Vagina (tissue), 2 donors: ENCODE results near the gene LANCL2.

Experiments
- POLR2AphosphoS5 ChIP-seq, 2 donors: sonication (generic); formaldehyde crosslinking; IDR thresholded peaks; one replicate each; pipeline ENCODE4 v1.9.0; 2017; ENCODE audit warnings: antibody characterized with exemption in 2 of 2, mild to moderate bottlenecking in 2 of 2, low read depth in 1 of 2; ENCODE audit not compliant: insufficient read depth in 1 of 2
- TF ChIP-seq, protein P1 (sequence below), 3 experiments: fragments of 450-650 bp in 2 of 3; fragments of 200-600 bp in 1 of 3; sonication (generic) in 1 of 3; IDR thresholded peaks; one replicate each; pipeline ENCODE4 v1.5.1; 2017 to 2019; ENCODE audit warnings: antibody characterized with exemption in 3 of 3, mild to moderate bottlenecking in 2 of 3, moderate library complexity in 2 of 3

DNA sequence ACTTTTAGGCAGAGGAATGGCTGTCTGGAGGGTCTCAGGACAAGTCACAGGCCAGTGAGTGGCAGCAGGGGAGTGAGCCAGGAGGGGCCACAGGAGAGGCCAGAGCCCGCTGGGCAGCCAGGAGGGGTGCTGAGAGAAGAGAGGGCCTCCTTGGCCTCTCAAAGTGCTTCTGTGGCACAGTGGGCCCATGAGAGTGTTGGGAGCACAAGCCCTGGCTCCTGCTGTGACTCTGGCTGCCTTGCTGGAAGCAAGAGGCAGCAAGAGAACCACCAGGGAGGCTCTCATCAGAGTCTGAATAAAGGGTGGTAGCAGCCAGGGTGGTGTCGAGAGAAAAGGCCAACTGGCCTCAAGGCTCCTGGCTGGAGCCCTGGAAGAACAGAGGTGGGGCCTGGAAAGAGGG is 116.0 kb downstream of the LANCL2 start:
- TF ChIP-seq, protein P1, sequence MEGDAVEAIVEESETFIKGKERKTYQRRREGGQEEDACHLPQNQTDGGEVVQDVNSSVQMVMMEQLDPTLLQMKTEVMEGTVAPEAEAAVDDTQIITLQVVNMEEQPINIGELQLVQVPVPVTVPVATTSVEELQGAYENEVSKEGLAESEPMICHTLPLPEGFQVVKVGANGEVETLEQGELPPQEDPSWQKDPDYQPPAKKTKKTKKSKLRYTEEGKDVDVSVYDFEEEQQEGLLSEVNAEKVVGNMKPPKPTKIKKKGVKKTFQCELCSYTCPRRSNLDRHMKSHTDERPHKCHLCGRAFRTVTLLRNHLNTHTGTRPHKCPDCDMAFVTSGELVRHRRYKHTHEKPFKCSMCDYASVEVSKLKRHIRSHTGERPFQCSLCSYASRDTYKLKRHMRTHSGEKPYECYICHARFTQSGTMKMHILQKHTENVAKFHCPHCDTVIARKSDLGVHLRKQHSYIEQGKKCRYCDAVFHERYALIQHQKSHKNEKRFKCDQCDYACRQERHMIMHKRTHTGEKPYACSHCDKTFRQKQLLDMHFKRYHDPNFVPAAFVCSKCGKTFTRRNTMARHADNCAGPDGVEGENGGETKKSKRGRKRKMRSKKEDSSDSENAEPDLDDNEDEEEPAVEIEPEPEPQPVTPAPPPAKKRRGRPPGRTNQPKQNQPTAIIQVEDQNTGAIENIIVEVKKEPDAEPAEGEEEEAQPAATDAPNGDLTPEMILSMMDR (IDR thresholded peaks at IDR 0.05), result no peak
- no peak for TF ChIP-seq POLR2AphosphoS5 (IDR thresholded peaks at IDR 0.05; ENCODE audit: insufficient read depth in 1 of 2, low read depth in 1 of 2)
